Airway epithelial cell (primary cell): ENCODE data around the gene GOT1. TPM values are rescaled to one million over a fixed set of nuclear protein-coding genes. Genes with fewer than 3 reads are reported as not detected.

ENCODE experiments used
- total RNA-seq: library from RNA; depleted of rRNA; stranded (reverse); fragments of >200 nt; gene quantifications from 2 replicates; pipeline ENCODE4 v1.2.3, GENCODE V29; 2015

Gene GOT1
- total RNA-seq = 30.0 and 45.3 TPM in 2 replicates

GRCh38 chr10:99430451-99431189 lies at the start of gene GOT1:
Gene GOT1 (minus strand): TSS chr10:99430624. CDS start chr10:99430565, 59 bp downstream.

Other genes starting within 250 kb of the GOT1 start
- not detected in 2 replicates for gene HPSE2, start 194.8 kb downstream of the GOT1 start, total RNA-seq
- gene CNNM1, start 101.3 kb downstream of the GOT1 start, total RNA-seq = 0.14 TPM in 1 of 2 replicates, not detected in the other
- gene NKX2-3, start 102.3 kb upstream of the GOT1 start, total RNA-seq = not detected in 2 replicates
- gene SLC25A28, start 189.8 kb upstream of the GOT1 start, total RNA-seq = 7.8 and 12.8 TPM in 2 replicates
- 11.7 and 13.8 TPM in 2 replicates for gene ENTPD7, start 228.9 kb upstream of the GOT1 start, total RNA-seq